Measurements from ENCODE around the gene SH2D6.

The SH2D6 gene

GRCh38 chr2:85423525-85423924 lies 5.0 kb downstream of the SH2D6 start:
- Histone ChIP-seq H3K27ac (ENCODE audit: low read depth, low read length, severe bottlenecking) (no peak overlapping the region), H3K36me3 (ENCODE audit: control insufficient read depth, insufficient read depth, low read length) (no peaks in the 10 kb centered on the region), H3K4me3 (ENCODE audit: extremely low read depth, insufficient read depth, low read length, poor library complexity, severe bottlenecking) (no peak overlapping the region), H3K4me1 (ENCODE audit: control insufficient read depth, insufficient read depth, low read length, poor library complexity, severe bottlenecking) (peaks cover 12% of the 10 kb centered on the region), H3K9me3 (ENCODE audit: control insufficient read depth, low read length) (no peaks in the 10 kb centered on the region)
- 85 to 96% methylated on average over 4 to 5 of the region's 5 CpGs for WGBS, 2 experiments (ENCODE audit: insufficient coverage in 2 of 2)

- Histone ChIP-seq H3K36me3 (ENCODE audit: control insufficient read depth, insufficient read depth, low read length) (no peaks in the 10 kb centered on the region), H3K27ac (ENCODE audit: low read depth, low read length, severe bottlenecking) (no peak overlapping the region), H3K4me1 (ENCODE audit: control insufficient read depth, insufficient read depth, low read length, poor library complexity, severe bottlenecking) (peaks cover 8% of the 10 kb centered on the region), H3K9me3 (ENCODE audit: control insufficient read depth, low read length) (no peaks in the 10 kb centered on the region), H3K4me3 (ENCODE audit: extremely low read depth, insufficient read depth, low read length, poor library complexity, severe bottlenecking) (no peak overlapping the region)
- 86% methylated on average over 3 of the region's 3 CpGs for WGBS, 2 experiments (ENCODE audit: insufficient coverage in 2 of 2)
Measured at GRCh38 chr2:85425588-85425987, 7.1 kb downstream of the SH2D6 start.

GRCh38 chr2:85427300-85427835 lies 8.9 kb downstream of the SH2D6 start:
- Histone ChIP-seq H3K36me3 (ENCODE audit: control insufficient read depth, insufficient read depth, low read length) (no peaks in the 10 kb centered on the region), H3K27ac (ENCODE audit: low read depth, low read length, severe bottlenecking) (no peak overlapping the region), H3K4me3 (ENCODE audit: extremely low read depth, insufficient read depth, low read length, poor library complexity, severe bottlenecking) (no peak overlapping the region), H3K9me3 (ENCODE audit: control insufficient read depth, low read length) (no peaks in the 10 kb centered on the region), H3K4me1 (ENCODE audit: control insufficient read depth, insufficient read depth, low read length, poor library complexity, severe bottlenecking) (peaks cover 8% of the 10 kb centered on the region)
- 93 to 95% methylated on average over 3 of the region's 3 CpGs for WGBS, 2 experiments (ENCODE audit: insufficient coverage in 2 of 2)

- no peaks in the 10 kb centered on the region for H3K36me3 ChIP-seq (ENCODE audit: control insufficient read depth, insufficient read depth, low read length)
- H3K4me1 ChIP-seq (ENCODE audit: control insufficient read depth, insufficient read depth, low read length, poor library complexity, severe bottlenecking), result peaks cover 8% of the 10 kb centered on the region
- no peak overlapping the region for H3K4me3 ChIP-seq (ENCODE audit: extremely low read depth, insufficient read depth, low read length, poor library complexity, severe bottlenecking)
- H3K9me3 ChIP-seq (ENCODE audit: control insufficient read depth, low read length), result no peaks in the 10 kb centered on the region
- WGBS, 2 experiments (ENCODE audit: insufficient coverage in 2 of 2), result 89 to 91% methylated on average over 7 of the region's 7 CpGs
- H3K27ac ChIP-seq (ENCODE audit: low read depth, low read length, severe bottlenecking), result no peak overlapping the region
Measured at GRCh38 chr2:85428343-85428881, 9.9 kb downstream of the SH2D6 start.

- Histone ChIP-seq H3K9me3 (ENCODE audit: control insufficient read depth, low read length) (no peaks in the 10 kb centered on the region), H3K27ac (ENCODE audit: low read depth, low read length, severe bottlenecking) (no peak overlapping the region), H3K4me3 (ENCODE audit: extremely low read depth, insufficient read depth, low read length, poor library complexity, severe bottlenecking) (no peak overlapping the region), H3K4me1 (ENCODE audit: control insufficient read depth, insufficient read depth, low read length, poor library complexity, severe bottlenecking) (peaks cover 8% of the 10 kb centered on the region), H3K36me3 (ENCODE audit: control insufficient read depth, insufficient read depth, low read length) (no peaks in the 10 kb centered on the region)
- 77 to 89% methylated on average over 9 to 12 of the region's 12 CpGs for WGBS, 2 experiments (ENCODE audit: insufficient coverage in 2 of 2)
Measured at GRCh38 chr2:85429213-85429923, 10.9 kb downstream of the SH2D6 start.

- Histone ChIP-seq H3K36me3 (ENCODE audit: control insufficient read depth, insufficient read depth, low read length) (no peaks in the 10 kb centered on the region), H3K4me3 (ENCODE audit: extremely low read depth, insufficient read depth, low read length, poor library complexity, severe bottlenecking) (no peak overlapping the region), H3K4me1 (ENCODE audit: control insufficient read depth, insufficient read depth, low read length, poor library complexity, severe bottlenecking) (peaks cover 8% of the 10 kb centered on the region), H3K9me3 (ENCODE audit: control insufficient read depth, low read length) (no peaks in the 10 kb centered on the region), H3K27ac (ENCODE audit: low read depth, low read length, severe bottlenecking) (no peak overlapping the region)
- 92% methylated on average over 2 of the region's 2 CpGs; no CpG with 5 or more reads in 1 of the 2 experiments for WGBS, 2 experiments (ENCODE audit: insufficient coverage in 2 of 2)
Measured at GRCh38 chr2:85429924-85430289, 11.4 kb downstream of the SH2D6 start.

- H3K36me3 ChIP-seq (ENCODE audit: control insufficient read depth, insufficient read depth, low read length), result no peaks in the 10 kb centered on the region
- H3K4me3 ChIP-seq (ENCODE audit: extremely low read depth, insufficient read depth, low read length, poor library complexity, severe bottlenecking), result no peak overlapping the region
- H3K9me3 ChIP-seq (ENCODE audit: control insufficient read depth, low read length), result no peaks in the 10 kb centered on the region
- H3K27ac ChIP-seq (ENCODE audit: low read depth, low read length, severe bottlenecking), result no peak overlapping the region
- H3K4me1 ChIP-seq (ENCODE audit: control insufficient read depth, insufficient read depth, low read length, poor library complexity, severe bottlenecking), result peaks cover 8% of the 10 kb centered on the region
- 3 to 25% methylated on average over 4 to 5 of the region's 16 CpGs for WGBS, 2 experiments (ENCODE audit: insufficient coverage in 2 of 2)
Measured at GRCh38 chr2:85430752-85431569, 12.4 kb downstream of the SH2D6 start.

- WGBS, 2 experiments (ENCODE audit: insufficient coverage in 2 of 2), result 65 to 71% methylated on average over 5 to 6 of the region's 10 CpGs
- Histone ChIP-seq H3K4me3 (ENCODE audit: extremely low read depth, insufficient read depth, low read length, poor library complexity, severe bottlenecking) (no peak overlapping the region), H3K36me3 (ENCODE audit: control insufficient read depth, insufficient read depth, low read length) (no peaks in the 10 kb centered on the region)
Measured at GRCh38 chr2:85431570-85432205, 13.2 kb downstream of the SH2D6 start.

GRCh38 chr2:85433511-85434089 lies 15.1 kb downstream of the SH2D6 start:
- H3K9me3 ChIP-seq (ENCODE audit: control insufficient read depth, low read length), result no peaks in the 10 kb centered on the region
- 68 to 76% methylated on average over 5 to 6 of the region's 6 CpGs for WGBS, 2 experiments (ENCODE audit: insufficient coverage in 2 of 2)
- no peaks in the 10 kb centered on the region for H3K36me3 ChIP-seq (ENCODE audit: control insufficient read depth, insufficient read depth, low read length)
- H3K4me1 ChIP-seq (ENCODE audit: control insufficient read depth, insufficient read depth, low read length, poor library complexity, severe bottlenecking), result peaks cover 17% of the 10 kb centered on the region
- H3K27ac ChIP-seq (ENCODE audit: low read depth, low read length, severe bottlenecking), result no peak overlapping the region
- H3K4me3 ChIP-seq (ENCODE audit: extremely low read depth, insufficient read depth, low read length, poor library complexity, severe bottlenecking), result no peak overlapping the region

More at GRCh38 chr2:85431570-85432205, 13.2 kb downstream of the SH2D6 start:
- Histone ChIP-seq H3K27ac (ENCODE audit: low read depth, low read length, severe bottlenecking) (no peak overlapping the region), H3K9me3 (ENCODE audit: control insufficient read depth, low read length) (no peaks in the 10 kb centered on the region), H3K4me1 (ENCODE audit: control insufficient read depth, insufficient read depth, low read length, poor library complexity, severe bottlenecking) (peaks cover 8% of the 10 kb centered on the region)

GRCh38 chr2:85434696-85435095 lies 16.2 kb downstream of the SH2D6 start:
- H3K4me1 ChIP-seq (ENCODE audit: control insufficient read depth, insufficient read depth, low read length, poor library complexity, severe bottlenecking), result peaks cover 16% of the 10 kb centered on the region
- H3K27ac ChIP-seq (ENCODE audit: low read depth, low read length, severe bottlenecking), result no peak overlapping the region
- no peak overlapping the region for H3K4me3 ChIP-seq (ENCODE audit: extremely low read depth, insufficient read depth, low read length, poor library complexity, severe bottlenecking)
- no peaks in the 10 kb centered on the region for H3K36me3 ChIP-seq (ENCODE audit: control insufficient read depth, insufficient read depth, low read length)
- no peaks in the 10 kb centered on the region for H3K9me3 ChIP-seq (ENCODE audit: control insufficient read depth, low read length)
- WGBS, 2 experiments (ENCODE audit: insufficient coverage in 2 of 2), result 67% methylated on average over 1 of the region's 8 CpGs; no CpG with 5 or more reads in 1 of the 2 experiments

Data from mesodermal cell (in vitro differentiated cells).